ENCODE results near the gene CDK14. TPM values are rescaled to one million over a fixed set of nuclear protein-coding genes. Genes with fewer than 3 reads are reported as not detected.
A peak's percentile ranks its signal among the peaks of the same experiment; 100 is the strongest.

Gene CDK14
- total and polyA plus RNA-seq, 10 of the 15 experiments (the other 5 are each of a cell fraction or from before 2014, with no cell fraction given), result 6.5 to 61.3 (median 24.2) TPM

DNA sequence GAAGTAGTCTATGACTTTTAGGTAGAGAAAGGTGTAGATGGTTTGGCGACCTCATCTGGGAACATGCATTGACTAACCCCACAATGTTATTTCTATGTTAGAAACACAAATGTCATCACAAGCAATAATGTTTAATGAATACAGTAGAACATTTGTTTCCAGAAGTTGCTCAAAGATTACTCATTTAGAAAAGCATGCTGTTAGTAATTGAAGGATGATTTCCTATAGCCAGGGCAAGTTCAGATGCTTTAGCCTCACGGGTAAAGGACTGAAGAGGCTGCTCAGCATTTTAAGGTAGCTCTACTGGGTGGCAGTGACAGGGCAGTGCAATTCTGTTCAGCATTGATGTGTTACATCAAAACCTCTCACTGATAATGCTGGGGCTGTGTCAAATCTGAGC, 468.8 kb downstream of the CDK14 start:
- peak; percentile 47 for FAIRE-seq
- intact Hi-C loops (cut with micrococcal nuclease; ENCODE audit: unreplicated experiment), result no loop called here

More for the DNA sequence above, 468.8 kb downstream of the CDK14 start:
- Histone ChIP-seq H3K27ac (ENCODE audit: control insufficient read depth, insufficient read depth) (no peak overlapping the region), H3K9me3 (replicated peaks; ENCODE audit: control insufficient read depth, insufficient read depth, low read length) (no peaks in the 10 kb centered on the region), H3K4me1 (ENCODE audit: control insufficient read depth, insufficient read depth, low read length) (no peaks in the 10 kb centered on the region), H3K27me3 (replicated peaks in 1 of 2; ENCODE audit: control insufficient read depth in 2 of 2, insufficient read depth in 2 of 2, low read length in 1 of 2) (no peaks in the 10 kb centered on the region), H4K20me1 (ENCODE audit: control insufficient read depth, insufficient read depth) (no peaks in the 10 kb centered on the region), H3K79me2 (ENCODE audit: control insufficient read depth, insufficient read depth, low read length) (no peaks in the 10 kb centered on the region), H3K4me3 (no peak overlapping the region), H3K36me3 (ENCODE audit: control insufficient read depth in 2 of 2, insufficient read depth in 2 of 2, low read length in 1 of 2) (no peaks in the 10 kb centered on the region), H3K4me2 (ENCODE audit: control insufficient read depth, insufficient read depth) (no peak overlapping the region), H3K9ac (ENCODE audit: control insufficient read depth, insufficient read depth, low read length) (no peak overlapping the region), H2AFZ (ENCODE audit: control insufficient read depth, low read depth, low read length) (no peak overlapping the region)
- DNase-seq (ENCODE audit: low read depth, low spot score) (no peak), ATAC-seq (no peak)
- ChIA-PET SMC1A (ENCODE audit: uncharacterized antibody, unreplicated experiment) (interaction anchor here (1.0 kb wide), 1 partner anchor 133 kb away, joined by 3 read pairs; no protein-coding TSS in a partner anchor), RAD21 (ENCODE audit: unreplicated experiment) (interaction anchor here (0.5 kb wide), 1 partner anchor 355 kb away, joined by 3 read pairs; no protein-coding TSS in a partner anchor), CTCF (interaction anchor here (0.9 to 1.5 kb wide), 5 partner anchors 11 to 25 kb away, joined by 3 to 4 read pairs (median 3); no protein-coding TSS in a partner anchor), POLR2A (interaction anchor here (0.6 kb wide), 1 partner anchor 251 kb away, joined by 3 read pairs; no protein-coding TSS in a partner anchor)
- 38% methylated on average over 2 of the region's 2 CpGs for WGBS (ENCODE audit: insufficient coverage, insufficient replicate concordance, low lambda C conversion rate, missing lambda C conversion rate)
- in situ Hi-C loops (cut with MboI), result no loop called here
- no TSS peak for BruUV-seq (replicated peaks)
- TF ChIP-seq RUNX3 (IDR thresholded peaks at IDR 0.05; ENCODE audit: low read length) (no peak), SRF (IDR thresholded peaks at IDR 0.05; ENCODE audit: low read depth in 2 of 2, low read length in 2 of 2) (no peak), BCL11A (IDR thresholded peaks at IDR 0.05; ENCODE audit: low read depth, low read length) (no peak), ZNF217 (IDR thresholded peaks at IDR 0.05) (no peak), WRNIP1 (IDR thresholded peaks at IDR 0.05; ENCODE audit: borderline replicate concordance, low read depth, low read length) (no peak), SPI1 (IDR thresholded peaks at IDR 0.05; ENCODE audit: borderline replicate concordance, insufficient read depth, low read depth, low read length) (no peak), IKZF2 (IDR thresholded peaks at IDR 0.05) (no peak)
- TF ChIP-seq, protein P1, sequence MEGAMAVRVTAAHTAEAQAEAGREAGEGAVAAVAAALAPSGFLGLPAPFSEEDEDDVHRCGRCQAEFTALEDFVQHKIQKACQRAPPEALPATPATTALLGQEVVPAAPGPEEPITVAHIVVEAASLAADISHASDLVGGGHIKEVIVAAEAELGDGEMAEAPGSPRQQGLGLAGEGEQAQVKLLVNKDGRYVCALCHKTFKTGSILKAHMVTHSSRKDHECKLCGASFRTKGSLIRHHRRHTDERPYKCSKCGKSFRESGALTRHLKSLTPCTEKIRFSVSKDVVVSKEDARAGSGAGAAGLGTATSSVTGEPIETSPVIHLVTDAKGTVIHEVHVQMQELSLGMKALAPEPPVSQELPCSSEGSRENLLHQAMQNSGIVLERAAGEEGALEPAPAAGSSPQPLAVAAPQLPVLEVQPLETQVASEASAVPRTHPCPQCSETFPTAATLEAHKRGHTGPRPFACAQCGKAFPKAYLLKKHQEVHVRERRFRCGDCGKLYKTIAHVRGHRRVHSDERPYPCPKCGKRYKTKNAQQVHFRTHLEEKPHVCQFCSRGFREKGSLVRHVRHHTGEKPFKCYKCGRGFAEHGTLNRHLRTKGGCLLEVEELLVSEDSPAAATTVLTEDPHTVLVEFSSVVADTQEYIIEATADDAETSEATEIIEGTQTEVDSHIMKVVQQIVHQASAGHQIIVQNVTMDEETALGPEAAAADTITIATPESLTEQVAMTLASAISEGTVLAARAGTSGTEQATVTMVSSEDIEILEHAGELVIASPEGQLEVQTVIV (IDR thresholded peaks at IDR 0.05; ENCODE audit: borderline replicate concordance, partially characterized antibody), result no peak
- TF ChIP-seq, protein P2, sequence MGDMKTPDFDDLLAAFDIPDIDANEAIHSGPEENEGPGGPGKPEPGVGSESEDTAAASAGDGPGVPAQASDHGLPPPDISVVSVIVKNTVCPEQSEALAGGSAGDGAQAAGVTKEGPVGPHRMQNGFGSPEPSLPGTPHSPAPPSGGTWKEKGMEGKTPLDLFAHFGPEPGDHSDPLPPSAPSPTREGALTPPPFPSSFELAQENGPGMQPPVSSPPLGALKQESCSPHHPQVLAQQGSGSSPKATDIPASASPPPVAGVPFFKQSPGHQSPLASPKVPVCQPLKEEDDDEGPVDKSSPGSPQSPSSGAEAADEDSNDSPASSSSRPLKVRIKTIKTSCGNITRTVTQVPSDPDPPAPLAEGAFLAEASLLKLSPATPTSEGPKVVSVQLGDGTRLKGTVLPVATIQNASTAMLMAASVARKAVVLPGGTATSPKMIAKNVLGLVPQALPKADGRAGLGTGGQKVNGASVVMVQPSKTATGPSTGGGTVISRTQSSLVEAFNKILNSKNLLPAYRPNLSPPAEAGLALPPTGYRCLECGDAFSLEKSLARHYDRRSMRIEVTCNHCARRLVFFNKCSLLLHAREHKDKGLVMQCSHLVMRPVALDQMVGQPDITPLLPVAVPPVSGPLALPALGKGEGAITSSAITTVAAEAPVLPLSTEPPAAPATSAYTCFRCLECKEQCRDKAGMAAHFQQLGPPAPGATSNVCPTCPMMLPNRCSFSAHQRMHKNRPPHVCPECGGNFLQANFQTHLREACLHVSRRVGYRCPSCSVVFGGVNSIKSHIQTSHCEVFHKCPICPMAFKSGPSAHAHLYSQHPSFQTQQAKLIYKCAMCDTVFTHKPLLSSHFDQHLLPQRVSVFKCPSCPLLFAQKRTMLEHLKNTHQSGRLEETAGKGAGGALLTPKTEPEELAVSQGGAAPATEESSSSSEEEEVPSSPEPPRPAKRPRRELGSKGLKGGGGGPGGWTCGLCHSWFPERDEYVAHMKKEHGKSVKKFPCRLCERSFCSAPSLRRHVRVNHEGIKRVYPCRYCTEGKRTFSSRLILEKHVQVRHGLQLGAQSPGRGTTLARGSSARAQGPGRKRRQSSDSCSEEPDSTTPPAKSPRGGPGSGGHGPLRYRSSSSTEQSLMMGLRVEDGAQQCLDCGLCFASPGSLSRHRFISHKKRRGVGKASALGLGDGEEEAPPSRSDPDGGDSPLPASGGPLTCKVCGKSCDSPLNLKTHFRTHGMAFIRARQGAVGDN (IDR thresholded peaks at IDR 0.05), result no peak

Data from GM12878 (cell line).